Activated T-helper 1 cell treated with Interleukin-2 at 50 U/mL for 16 hours (primary cell): ENCODE results near the gene SERPINA5.
"Not testable (repeated sequence)": the region's sequence is repeated elsewhere in the genome, so short reads cannot be mapped to it uniquely, and the experiment has no call there.

Experiments
- DNase-seq: peaks from one replicate; pipeline ENCODE4 v3.0.0-alpha.2; 2020; ENCODE audit warnings: low read depth

SERPINA5 gene

DNA sequence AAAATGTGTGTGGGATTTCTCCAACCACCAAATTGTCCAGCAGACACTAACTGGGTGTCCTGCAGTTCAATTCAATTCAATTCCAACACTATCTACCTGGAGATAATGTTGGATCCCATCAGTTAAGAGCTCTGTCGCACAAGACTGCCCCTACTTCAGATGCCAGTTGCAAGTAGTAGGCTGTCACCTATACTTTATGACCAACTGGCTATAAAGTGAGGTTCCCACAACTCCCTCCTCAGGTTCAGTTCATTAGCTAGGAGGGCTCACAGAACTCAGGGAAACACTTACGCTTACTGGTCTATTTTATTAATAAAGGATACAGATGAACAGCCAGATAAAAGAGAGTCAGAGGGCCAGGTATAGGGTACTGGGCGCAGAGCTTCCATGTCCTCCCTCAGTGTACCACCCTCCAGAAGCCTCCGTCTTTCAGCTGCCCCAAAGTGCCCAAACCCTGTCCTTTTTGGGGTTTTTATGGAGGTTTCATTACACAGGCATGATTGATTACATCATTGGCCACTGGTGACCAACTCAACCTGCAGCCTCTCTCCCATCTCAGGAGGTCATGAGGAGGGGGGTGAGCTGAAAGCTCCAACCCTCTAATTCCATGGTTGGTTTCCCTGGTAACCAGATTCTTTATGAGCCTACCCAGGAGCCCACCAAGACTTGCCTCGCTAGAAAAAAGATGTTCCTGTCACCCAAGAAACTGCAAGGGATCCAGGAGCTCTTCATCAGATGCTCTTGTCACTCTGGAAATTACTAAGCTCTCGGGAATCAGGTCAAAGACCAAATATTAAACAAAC is 7.5 kb upstream of the SERPINA5 start:
- DNase-seq = no peak

DNA sequence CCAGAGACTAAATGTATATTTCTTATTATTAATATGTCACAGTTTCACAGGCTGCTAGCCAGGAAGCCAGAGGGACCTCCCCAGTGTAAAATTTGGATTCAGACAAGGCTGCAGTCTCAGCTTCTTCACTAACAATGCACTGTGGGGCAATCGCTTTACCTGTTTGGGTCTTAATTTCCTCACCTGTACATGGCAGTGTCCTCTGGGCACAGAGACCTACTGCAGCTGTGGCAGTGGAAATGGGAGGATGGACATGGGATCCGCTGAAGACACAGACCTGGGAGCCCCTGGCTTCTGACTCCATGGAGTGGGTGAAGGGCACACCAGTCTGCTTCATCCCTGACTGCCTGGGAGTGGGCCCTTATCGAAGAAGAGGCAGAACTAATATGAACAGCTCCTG is 6.9 kb upstream of the SERPINA5 start:
- DNase-seq = no peak

- DNase-seq = no peak
Observed at GRCh38 chr14:94575730-94576585, 5.3 kb upstream of the SERPINA5 start.

- not testable (repeated sequence) for DNase-seq
Observed at GRCh38 chr14:94577472-94577871, 3.8 kb upstream of the SERPINA5 start.

GRCh38 chr14:94578712-94579111 is 2.5 kb upstream of the SERPINA5 start:
- no peak for DNase-seq

- DNase-seq = no peak
Observed at GRCh38 chr14:94582199-94582750, 1.0 kb downstream of the SERPINA5 start.

DNA sequence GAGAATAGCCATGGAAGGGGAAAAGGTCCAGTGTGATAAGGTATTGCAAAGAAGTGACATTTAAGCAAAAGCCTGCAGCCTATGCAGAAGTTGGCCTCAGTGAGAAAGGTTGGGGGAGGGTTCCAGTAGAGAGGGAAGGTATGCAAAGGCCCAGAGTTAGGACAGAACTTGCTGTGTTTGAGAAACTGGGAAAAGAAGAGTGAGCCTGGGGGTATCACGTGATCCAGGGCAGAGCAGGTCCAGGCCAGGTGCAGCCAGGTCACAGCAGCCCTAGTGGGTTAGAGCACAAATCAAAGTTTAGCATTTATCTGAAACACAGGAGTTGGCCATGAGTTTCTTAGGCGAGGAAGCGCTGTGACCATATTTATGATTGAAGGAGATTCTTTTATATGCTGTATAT is 1.6 kb downstream of the SERPINA5 start:
- no peak for DNase-seq

DNA sequence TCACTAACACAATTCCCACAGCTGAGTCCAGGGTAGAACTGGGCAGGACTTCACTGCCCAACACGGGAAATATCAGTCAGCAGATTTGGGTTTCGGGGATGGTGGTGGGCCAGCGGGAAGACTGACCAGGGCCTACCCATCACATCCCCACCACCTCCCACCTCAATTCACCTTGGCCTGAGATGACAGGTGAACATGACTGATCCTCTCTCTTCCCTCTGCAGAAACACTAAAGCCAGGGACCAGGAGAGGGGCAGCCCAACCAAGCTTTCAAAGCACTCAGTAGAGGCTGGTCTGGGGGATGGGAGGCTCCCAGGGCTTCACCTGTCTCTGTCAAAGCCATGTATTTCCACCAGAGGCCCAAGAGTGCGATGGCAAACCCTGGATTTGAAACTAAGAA is 2.3 kb downstream of the SERPINA5 start:
- no peak for DNase-seq

DNA sequence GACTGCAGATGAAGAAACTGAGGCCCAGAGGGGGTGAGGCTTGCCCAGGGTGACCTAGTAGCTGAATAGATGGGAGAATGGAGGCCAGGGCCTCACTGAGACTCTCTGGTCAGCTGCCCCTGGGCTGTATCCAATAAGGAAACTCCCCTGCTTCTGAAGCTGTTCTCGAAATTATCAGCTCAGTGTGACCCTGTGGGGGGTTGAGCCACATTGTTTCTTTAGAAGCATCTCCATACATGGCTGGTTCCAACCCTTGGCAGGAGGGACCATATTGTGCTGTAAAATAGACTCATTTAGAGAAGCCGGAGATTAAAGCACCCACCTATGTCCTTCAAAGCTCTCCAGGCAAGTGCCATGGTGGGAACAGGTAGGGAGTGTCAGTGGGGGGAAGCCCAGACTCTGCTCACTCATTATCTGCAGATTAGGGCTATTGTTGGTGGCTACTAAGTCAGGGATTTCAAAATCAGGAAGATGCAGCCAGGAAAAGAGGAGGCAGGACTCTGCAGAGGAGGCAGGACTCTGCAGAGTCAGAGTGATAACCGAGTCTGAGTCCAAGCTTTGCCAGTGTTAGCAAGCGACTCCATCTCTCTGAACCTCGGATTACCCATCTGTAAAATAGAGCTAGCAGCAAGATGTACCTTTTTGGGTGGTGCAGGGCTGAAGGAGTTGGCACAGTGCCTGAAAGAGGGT is 3.5 kb downstream of the SERPINA5 start:
- DNase-seq = no peak

DNA sequence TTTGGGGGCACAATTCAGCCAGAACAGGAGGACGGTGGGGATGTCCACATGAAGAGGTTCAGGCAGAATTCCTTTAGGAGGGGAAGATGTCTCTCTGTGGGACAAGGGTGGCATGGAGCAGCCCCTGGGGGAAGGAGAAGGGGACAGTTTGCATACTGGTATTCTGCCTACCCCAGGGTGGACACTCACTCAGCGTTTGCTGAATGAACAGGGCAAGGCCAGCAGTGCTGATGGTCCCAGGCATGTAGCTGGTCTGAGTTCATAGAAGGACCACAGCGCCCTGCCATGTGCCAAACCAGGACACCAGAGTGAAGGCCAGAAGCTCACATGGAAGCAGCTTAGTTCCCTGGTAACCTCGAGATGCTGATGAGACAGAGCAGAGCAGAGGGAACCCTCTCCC is 5.4 kb downstream of the SERPINA5 start:
- DNase-seq = no peak

- DNase-seq = no peak
Observed at GRCh38 chr14:94588311-94588710, 7.1 kb downstream of the SERPINA5 start.

GRCh38 chr14:94591073-94591472 is 9.8 kb downstream of the SERPINA5 start:
- DNase-seq = no peak

GRCh38 chr14:94591871-94592270 is 10.6 kb downstream of the SERPINA5 start:
- no peak for DNase-seq

- no peak for DNase-seq
Observed at GRCh38 chr14:94592457-94592856, 11.2 kb downstream of the SERPINA5 start.

DNA sequence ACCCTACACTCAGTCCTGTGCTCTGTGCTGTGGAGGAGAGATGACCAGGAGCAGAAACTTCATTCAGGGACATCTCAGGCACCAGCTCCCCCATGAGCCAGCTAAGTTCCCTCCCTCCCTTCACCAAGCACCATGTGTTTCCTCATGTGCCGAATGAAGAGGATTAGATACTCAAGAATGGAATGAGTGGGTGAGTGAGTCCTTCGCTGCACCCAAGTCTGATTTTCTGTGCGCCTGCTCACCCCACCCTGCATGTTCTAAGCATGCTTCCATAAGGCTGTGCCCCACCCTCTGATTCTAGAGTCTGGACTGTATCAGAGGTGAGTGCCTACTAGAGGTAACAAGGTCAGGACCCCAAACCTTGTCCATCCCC is 12.1 kb downstream of the SERPINA5 start:
- no peak for DNase-seq

DNA sequence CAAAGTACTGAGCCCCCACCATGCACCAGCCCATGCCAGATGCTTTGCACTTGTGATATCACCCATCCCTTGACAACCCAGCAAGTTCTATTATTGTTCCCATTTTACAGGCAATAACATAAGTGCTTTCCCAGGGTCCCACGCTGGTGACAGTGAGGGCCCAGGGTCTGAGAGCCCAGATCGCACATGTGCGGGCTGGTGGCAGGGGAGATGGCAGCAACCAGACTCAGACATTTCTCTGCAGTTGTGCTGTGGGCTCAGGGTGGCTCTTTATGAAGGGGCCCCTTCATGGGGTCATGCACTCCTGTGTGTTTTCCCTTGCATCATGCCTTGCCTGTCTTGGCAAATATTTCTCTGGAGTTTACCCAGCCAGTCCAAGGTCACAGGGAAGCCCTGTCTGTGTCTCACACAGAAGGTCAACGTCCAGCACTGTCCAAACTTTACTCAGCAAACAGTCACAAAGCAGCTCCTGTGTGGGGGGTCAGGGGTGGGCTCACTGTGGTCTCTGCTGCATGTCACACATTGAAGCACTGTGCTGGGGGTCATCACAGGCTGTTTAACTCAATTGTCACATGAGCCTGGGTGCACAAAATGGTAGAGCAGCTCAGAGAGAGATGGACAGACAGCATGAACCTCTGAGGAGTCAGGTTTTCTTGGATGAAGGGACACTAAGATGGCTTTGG is 12.7 kb downstream of the SERPINA5 start:
- DNase-seq = no peak

GRCh38 chr14:94594441-94594840 is 13.2 kb downstream of the SERPINA5 start:
- no peak for DNase-seq

GRCh38 chr14:94595912-94596311 is 14.7 kb downstream of the SERPINA5 start:
- no peak for DNase-seq

- DNase-seq = no peak
Observed at GRCh38 chr14:94596361-94596760, 15.1 kb downstream of the SERPINA5 start.

GRCh38 chr14:94597788-94598187 is 16.6 kb downstream of the SERPINA5 start:
- DNase-seq = no peak

- DNase-seq = no peak
Observed at GRCh38 chr14:94598506-94598815, 17.2 kb downstream of the SERPINA5 start.
